ENCODE measurements around the gene UTP25. TPM values are rescaled to one million over a fixed set of nuclear protein-coding genes. Genes with fewer than 3 reads are reported as not detected.

UTP25 gene
- total and polyA plus RNA-seq, 9 donors = 4.3 to 9.9 (median 8.1) TPM

DNA sequence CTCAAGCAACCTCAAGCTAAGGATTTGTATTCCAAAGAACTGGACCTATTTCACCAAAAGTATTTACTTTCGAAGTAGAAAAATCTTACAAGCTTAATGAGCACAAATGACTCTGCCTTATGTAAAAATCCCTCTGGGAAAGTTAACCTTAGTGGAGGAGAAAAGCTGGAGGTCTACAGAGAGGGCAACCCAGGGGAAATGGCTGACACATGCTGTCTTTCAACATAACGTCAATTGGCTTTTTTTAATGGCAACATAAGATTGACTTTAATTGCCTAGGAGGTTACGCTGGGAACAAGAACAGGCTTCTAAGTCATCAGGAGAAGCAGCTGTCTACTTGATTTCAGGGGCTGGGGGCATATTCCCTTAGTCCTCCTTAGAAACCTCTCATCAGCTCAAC lies 52.3 kb downstream of the UTP25 start:
- no peaks in the 10 kb centered on the region for H3K36me3 ChIP-seq
- no peak overlapping the region for H3K4me3 ChIP-seq
- no peak for DNase-seq
- peaks cover 4% of the 10 kb centered on the region for H3K4me1 ChIP-seq (ENCODE audit: insufficient read depth)
- no peaks in the 10 kb centered on the region for H3K27me3 ChIP-seq
- H3K9me3 ChIP-seq = no peaks in the 10 kb centered on the region
- 55 to 61% (median 60%) methylated on average over 3 of the region's 3 CpGs for WGBS, 3 donors
- no peak overlapping the region for H3K27ac ChIP-seq
- TF ChIP-seq EP300 (IDR thresholded peaks at IDR 0.05) (no peak), CTCF (IDR thresholded peaks at IDR 0.05) (no peak), POLR2A (IDR thresholded peaks at IDR 0.05) (no peak)
- intact Hi-C loops (cut with DNase I) = no loop called here

DNA sequence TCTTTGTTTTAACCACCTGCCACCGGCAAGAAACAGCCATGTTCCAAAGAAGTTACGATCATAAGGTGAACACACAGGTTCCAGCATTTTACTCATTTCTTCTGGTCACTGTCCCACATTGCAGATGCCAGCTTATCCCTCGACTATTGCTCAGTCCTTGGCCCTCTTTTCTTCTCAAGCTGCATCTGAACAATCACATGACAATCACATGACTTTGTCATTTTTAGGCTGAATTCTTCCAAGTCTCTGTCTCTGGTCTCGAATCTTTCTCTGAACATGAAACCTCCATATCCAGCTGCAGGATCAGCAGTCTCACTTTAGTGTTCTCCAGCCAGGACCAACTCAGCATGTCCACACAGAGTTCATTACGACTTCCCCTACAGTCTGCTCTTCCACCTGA lies 53.8 kb downstream of the UTP25 start:
- DNase-seq = no peak
- no peak for TF ChIP-seq EP300 (IDR thresholded peaks at IDR 0.05)
- TF ChIP-seq POLR2A (IDR thresholded peaks at IDR 0.05) = no peak
- TF ChIP-seq CTCF (IDR thresholded peaks at IDR 0.05) = no peak
- Histone ChIP-seq H3K27ac (no peak overlapping the region), H3K9me3 (no peaks in the 10 kb centered on the region), H3K4me1 (ENCODE audit: insufficient read depth) (peaks cover 1% of the 10 kb centered on the region), H3K4me3 (no peak overlapping the region), H3K36me3 (no peaks in the 10 kb centered on the region), H3K27me3 (no peaks in the 10 kb centered on the region)
- intact Hi-C loops (cut with DNase I) = loop anchor here in 1 of 4 donors (1.0 kb wide), 1 partner anchor 45 kb away; no protein-coding TSS in a partner anchor
- 79 to 83% (median 81%) methylated on average over 5 of the region's 5 CpGs for WGBS, 3 donors

GRCh38 chr1:209882286-209882685 lies 54.5 kb downstream of the UTP25 start:
- no peaks in the 10 kb centered on the region for H3K27me3 ChIP-seq
- TF ChIP-seq EP300 (IDR thresholded peaks at IDR 0.05) (no peak), POLR2A (IDR thresholded peaks at IDR 0.05) (no peak), CTCF (IDR thresholded peaks at IDR 0.05) (no peak)
- 69 to 81% (median 75%) methylated on average over 3 of the region's 3 CpGs for WGBS, 3 donors
- no peaks in the 10 kb centered on the region for H3K36me3 ChIP-seq
- H3K4me1 ChIP-seq (ENCODE audit: insufficient read depth) = peaks cover 1% of the 10 kb centered on the region
- H3K27ac ChIP-seq = no peak overlapping the region
- intact Hi-C loops (cut with DNase I) = no loop called here
- no peak overlapping the region for H3K4me3 ChIP-seq
- no peaks in the 10 kb centered on the region for H3K9me3 ChIP-seq
- DNase-seq = no peak

GRCh38 chr1:209882942-209883340 lies 55.2 kb downstream of the UTP25 start:
- no peak for DNase-seq
- 38 to 48% (median 46%) methylated on average over 2 of the region's 2 CpGs for WGBS, 3 donors
- H3K4me1 ChIP-seq (ENCODE audit: insufficient read depth) = peaks cover 1% of the 10 kb centered on the region
- H3K36me3 ChIP-seq = no peaks in the 10 kb centered on the region
- H3K9me3 ChIP-seq = no peaks in the 10 kb centered on the region
- intact Hi-C loops (cut with DNase I) = no loop called here
- no peak overlapping the region for H3K27ac ChIP-seq
- no peaks in the 10 kb centered on the region for H3K27me3 ChIP-seq
- no peak overlapping the region for H3K4me3 ChIP-seq
- TF ChIP-seq CTCF (IDR thresholded peaks at IDR 0.05) (no peak), EP300 (IDR thresholded peaks at IDR 0.05) (no peak), POLR2A (IDR thresholded peaks at IDR 0.05) (no peak)

Measured in ovary (tissue), 9 donors.